ENCODE data around the gene MED22.
"Not testable (repeated sequence)": the region's sequence is repeated elsewhere in the genome, so short reads cannot be mapped to it uniquely, and the experiment has no call there.

MED22 gene

GRCh38 chr9:133304477-133305377, 43.2 kb downstream of the MED22 start:
- DNase-seq (ENCODE audit: low spot score): no peak

- DNase-seq (ENCODE audit: low spot score): no peak
These were observed 43.8 kb downstream of the MED22 start for GRCh38 chr9:133304158-133304470.

GRCh38 chr9:133303266-133304157, 44.4 kb downstream of the MED22 start:
- DNase-seq (ENCODE audit: low spot score): no peak

DNA sequence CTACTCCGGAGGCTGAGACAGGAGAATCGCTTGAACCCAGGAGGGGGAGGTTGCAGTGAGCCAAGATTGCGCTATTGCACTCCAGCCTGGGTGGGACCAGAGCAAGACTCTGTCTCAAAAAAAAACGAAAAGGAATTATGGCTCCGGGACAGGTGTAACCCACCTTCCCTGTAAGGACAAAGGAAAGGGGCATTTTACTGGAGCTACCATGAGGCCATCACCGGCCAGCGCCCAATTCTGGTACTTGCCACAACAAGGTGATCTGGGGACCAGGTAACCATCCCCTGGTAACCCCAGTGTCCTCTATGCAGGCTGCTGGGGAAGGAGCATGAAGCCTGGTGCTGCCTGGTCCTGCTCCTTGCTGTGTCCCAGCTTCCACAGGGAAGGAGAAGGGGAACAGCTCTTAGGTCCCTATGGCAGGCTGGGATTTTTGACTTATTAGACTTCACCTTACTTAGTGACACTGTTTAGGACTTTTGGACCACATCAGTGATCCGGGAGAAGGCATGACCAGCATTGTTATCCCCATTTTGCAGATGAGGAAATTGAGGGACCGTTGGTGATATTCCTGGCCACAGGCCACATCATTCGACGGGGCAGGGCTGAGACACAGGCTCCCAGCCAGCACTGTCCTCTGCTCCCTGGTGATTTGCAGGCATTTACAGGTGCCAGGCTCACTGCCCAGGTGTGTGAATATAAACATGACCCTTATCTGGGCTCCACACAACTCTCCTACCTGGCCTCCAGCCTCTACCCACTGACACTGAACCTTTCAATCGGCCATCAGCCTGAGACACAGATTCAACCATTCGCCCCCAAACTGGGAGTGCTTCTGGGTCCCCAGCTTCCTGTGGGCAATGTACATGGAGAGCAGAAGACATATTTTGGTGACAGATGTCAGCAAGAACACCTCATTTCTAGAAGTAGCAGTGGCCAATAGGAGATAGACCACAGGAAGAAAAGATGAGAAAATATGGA, 46.4 kb downstream of the MED22 start:
- no peak for DNase-seq (ENCODE audit: low spot score)

GRCh38 chr9:133299996-133300395, 47.9 kb downstream of the MED22 start:
- not testable (repeated sequence) for DNase-seq (ENCODE audit: low spot score)

- DNase-seq (ENCODE audit: low spot score): no peak
These were observed 53.7 kb downstream of the MED22 start for GRCh38 chr9:133294257-133294656.

GRCh38 chr9:133290751-133291302, 57.1 kb downstream of the MED22 start:
- no peak for DNase-seq (ENCODE audit: low spot score)

Data from D341Med (cell line).